ENCODE results near the gene CNPY4. TPM values are rescaled to one million over a fixed set of nuclear protein-coding genes. Genes with fewer than 3 reads are reported as not detected.

Gene CNPY4
- total RNA-seq, 1 donor from 2014 or later, result 14.5 TPM

GRCh38 chr7:100174582-100174981 is 55.1 kb downstream of the CNPY4 start:
- Histone ChIP-seq H3K4me1 (peaks cover 20% of the 10 kb centered on the region), H3K9me3 (no peaks in the 10 kb centered on the region), H3K27me3 (no peaks in the 10 kb centered on the region), H3K36me3 (no peaks in the 10 kb centered on the region), H3K27ac (no peak overlapping the region), H3K4me3 (no peak overlapping the region)
- intact Hi-C loops (cut with DNase I), result no loop called here
- DNase-seq (ENCODE audit: extremely low spot score in 2 of 2), result no peak
- no peak for TF ChIP-seq POLR2A (IDR thresholded peaks at IDR 0.05)
- TF ChIP-seq POLR2AphosphoS5 (IDR thresholded peaks at IDR 0.05; ENCODE audit: insufficient read depth in 1 of 2, low read depth in 1 of 2), result no peak
- TF ChIP-seq CTCF (IDR thresholded peaks at IDR 0.05), result no peak

MicroRNA genes within 50 kb of the gene (microRNA counts, 767-probe panel; counts per million panel counts)
- microRNA hsa-miR-106b-5p (3,809 to 4,273 counts per million in 2 donors), microRNA hsa-miR-25-3p (6,062 to 6,548 counts per million in 2 donors), microRNA hsa-miR-93-5p (5,751 to 6,283 counts per million in 2 donors)

Small RNA genes within 50 kb of the gene (microRNA-seq; reads per million reads assigned to microRNA genes)
- gene MIR106B (ENCODE audit: borderline number of aligned reads, borderline replicate concordance) (894 reads per million, percentile 77 among the genes with 10 or more reads in this experiment), gene MIR25 (ENCODE audit: borderline number of aligned reads, borderline replicate concordance) (381 reads per million, percentile 68 among the genes with 10 or more reads in this experiment), gene MIR4658 (ENCODE audit: borderline number of aligned reads, borderline replicate concordance) (not detected), gene MIR93 (ENCODE audit: borderline number of aligned reads, borderline replicate concordance) (2,689 reads per million, percentile 86 among the genes with 10 or more reads in this experiment)

Small RNA genes within 50 kb of the gene (small RNA-seq; reads per million reads assigned to genes)
- gene MIR106B (34.1 reads per million, percentile 96 among the genes with 10 or more reads in this experiment), gene MIR25 (654 reads per million, percentile 99 among the genes with 10 or more reads in this experiment), gene MIR93 (44.5 reads per million, percentile 96 among the genes with 10 or more reads in this experiment)

Other genes starting within 250 kb of the CNPY4 start
- gene OR2AE1, start 242.6 kb upstream of the CNPY4 start, total RNA-seq, result not detected
- 33.1 TPM for gene TRIM4, start 200.1 kb upstream of the CNPY4 start, total RNA-seq
- gene GJC3, start 190.0 kb upstream of the CNPY4 start, total RNA-seq, result not detected
- gene AZGP1, start 143.6 kb upstream of the CNPY4 start, total RNA-seq, result 2.7 TPM
- gene ZKSCAN1, start 104.0 kb upstream of the CNPY4 start, total RNA-seq, result 36.6 TPM
- 19.9 TPM for gene ZSCAN21, start 69.9 kb upstream of the CNPY4 start, total RNA-seq
- 16.7 TPM for gene ZNF3, start 37.9 kb upstream of the CNPY4 start, total RNA-seq
- gene COPS6, start 30.7 kb upstream of the CNPY4 start, total RNA-seq, result 59.9 TPM
- 35.1 TPM for gene MCM7, start 18.2 kb upstream of the CNPY4 start, total RNA-seq
- gene AP4M1, start 18.0 kb upstream of the CNPY4 start, total RNA-seq, result 26.3 TPM
- 54.3 TPM for gene TAF6, start 276 bp upstream of the CNPY4 start, total RNA-seq
- gene MBLAC1, start 7.3 kb downstream of the CNPY4 start, total RNA-seq, result 2.9 TPM
- 161 TPM for gene LAMTOR4, start 29.3 kb downstream of the CNPY4 start, total RNA-seq
- 18.2 TPM for gene TRAPPC14, start 39.1 kb downstream of the CNPY4 start, total RNA-seq
- gene GAL3ST4, start 49.0 kb downstream of the CNPY4 start, total RNA-seq, result 4.2 TPM
- gene GPC2, start 57.7 kb downstream of the CNPY4 start, total RNA-seq, result 7.4 TPM
- not detected for gene STAG3, start 58.3 kb downstream of the CNPY4 start, total RNA-seq
- gene PVRIG, start 100.3 kb downstream of the CNPY4 start, total RNA-seq, result 1.7 TPM
- gene SPDYE3, start 188.1 kb downstream of the CNPY4 start, total RNA-seq, result not detected
- 56.0 TPM for gene PILRB, start 238.5 kb downstream of the CNPY4 start, total RNA-seq

Measured in vagina (tissue), 2 donors.